NCI-H748 (cell line): Measurements from ENCODE around the gene EPB41L5.
"Not testable (repeated sequence)": the region's sequence is repeated elsewhere in the genome, so short reads cannot be mapped to it uniquely, and the experiment has no call there.

Experiments
- DNase-seq: peaks from one replicate; lab custom pipeline; 2025; ENCODE audit not compliant: unreplicated experiment; lab: John Stamatoyannopoulos, UW

The EPB41L5 gene

GRCh38 chr2:120094795-120095194 is 81.9 kb downstream of the EPB41L5 start:
- no peak for DNase-seq

GRCh38 chr2:120100627-120101026 is 87.8 kb downstream of the EPB41L5 start:
- DNase-seq, result no peak

DNA sequence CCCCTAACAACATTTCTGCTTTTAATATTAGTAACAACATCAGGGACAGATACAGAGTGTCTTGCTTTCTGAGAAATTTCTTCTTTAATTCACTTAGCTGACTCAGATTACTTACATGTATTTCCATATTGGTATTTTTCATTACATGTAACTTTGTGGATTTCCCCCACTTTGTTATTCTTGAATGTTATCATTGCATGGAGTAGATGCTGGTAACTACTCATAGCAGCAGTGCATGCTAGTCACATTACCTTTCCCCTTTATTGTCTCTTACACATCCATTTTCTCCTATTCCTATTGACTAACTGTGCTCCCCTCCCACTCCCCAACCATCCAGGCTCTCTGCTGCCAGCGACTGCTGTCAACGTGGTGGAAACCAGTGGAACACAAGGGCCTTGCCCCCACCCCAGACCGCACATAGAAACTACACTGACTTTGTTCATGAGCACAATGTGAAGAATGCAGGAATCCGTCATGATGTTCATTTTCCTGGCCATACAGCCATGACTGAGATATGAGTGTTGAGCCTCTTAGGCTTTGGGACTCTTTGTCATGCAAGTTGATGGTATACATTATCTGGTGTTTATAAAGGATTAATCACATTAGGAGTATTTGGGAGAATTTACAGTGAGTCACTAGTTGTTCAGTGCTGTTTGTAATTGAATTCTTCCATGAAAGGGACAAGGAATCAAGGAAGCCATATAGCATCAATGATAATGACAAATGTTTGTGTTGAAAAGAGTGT is 91.0 kb downstream of the EPB41L5 start:
- no peak for DNase-seq

DNA sequence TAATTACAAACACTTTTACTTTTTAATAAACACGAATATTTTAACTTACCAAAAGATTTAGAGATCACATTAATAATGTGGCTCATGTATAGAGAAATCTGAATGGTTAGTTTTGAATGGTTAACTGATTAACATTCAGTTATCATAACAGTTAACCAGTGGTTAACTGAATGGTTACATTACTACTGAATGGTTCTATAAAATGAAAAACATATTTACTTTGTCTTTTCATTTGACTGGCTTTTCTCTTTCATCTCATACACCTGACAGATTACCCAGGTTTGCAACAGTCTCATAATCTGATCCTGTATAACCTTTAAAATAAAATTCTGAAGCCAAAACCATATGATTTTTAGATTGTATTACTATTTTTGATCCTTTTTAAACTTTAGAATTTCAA is 91.9 kb downstream of the EPB41L5 start:
- DNase-seq, result no peak

DNA sequence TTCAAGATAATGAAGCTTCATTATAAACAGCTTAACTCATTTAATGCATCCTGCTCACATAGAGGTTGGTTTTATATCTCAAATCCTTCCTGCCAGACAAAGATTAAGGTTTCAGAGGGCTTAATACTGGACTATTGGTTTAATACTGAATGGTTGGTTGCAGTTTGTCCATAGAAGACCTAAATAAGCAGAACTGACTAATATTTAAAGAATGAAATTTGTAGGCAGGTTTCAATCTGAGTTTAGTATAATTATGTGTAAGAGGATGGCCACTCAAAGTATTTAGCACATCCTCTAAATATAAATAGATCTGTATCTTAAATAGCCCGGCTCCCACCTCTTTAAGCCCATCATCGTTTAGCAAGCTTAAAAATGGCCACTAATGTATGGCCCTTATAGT is 92.5 kb downstream of the EPB41L5 start:
- no peak for DNase-seq

- peak; percentile 41 for DNase-seq
Measured at GRCh38 chr2:120108049-120108448, 95.2 kb downstream of the EPB41L5 start.

GRCh38 chr2:120108749-120109148 is 95.9 kb downstream of the EPB41L5 start:
- no peak for DNase-seq

GRCh38 chr2:120109186-120110061 is 96.5 kb downstream of the EPB41L5 start:
- DNase-seq, result peak; percentile 28

GRCh38 chr2:120110062-120110362 is 97.1 kb downstream of the EPB41L5 start:
- no peak for DNase-seq

DNA sequence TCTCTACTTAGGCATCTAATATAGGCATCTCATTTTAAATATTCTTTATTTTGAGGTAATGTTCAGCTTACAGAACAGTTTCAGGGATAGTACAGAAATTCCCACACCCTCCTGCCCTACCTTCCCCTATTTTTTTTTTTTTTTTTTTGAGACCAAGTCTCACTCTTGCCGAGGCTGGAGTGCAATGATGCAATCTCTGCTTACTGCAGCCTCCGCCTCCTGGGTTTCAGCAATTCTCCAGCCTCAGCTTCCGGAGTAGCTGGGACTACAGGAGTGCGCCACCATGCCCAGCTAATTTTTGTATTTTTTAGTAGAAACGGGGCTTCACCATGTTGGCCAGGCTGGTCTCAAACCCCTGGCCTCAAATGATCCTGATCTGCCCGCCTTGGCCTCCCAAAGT is 97.6 kb downstream of the EPB41L5 start:
- no peak for DNase-seq

- DNase-seq, result no peak
Measured at GRCh38 chr2:120111193-120111592, 98.3 kb downstream of the EPB41L5 start.

GRCh38 chr2:120118018-120118417 is 105.1 kb downstream of the EPB41L5 start:
- no peak for DNase-seq

DNA sequence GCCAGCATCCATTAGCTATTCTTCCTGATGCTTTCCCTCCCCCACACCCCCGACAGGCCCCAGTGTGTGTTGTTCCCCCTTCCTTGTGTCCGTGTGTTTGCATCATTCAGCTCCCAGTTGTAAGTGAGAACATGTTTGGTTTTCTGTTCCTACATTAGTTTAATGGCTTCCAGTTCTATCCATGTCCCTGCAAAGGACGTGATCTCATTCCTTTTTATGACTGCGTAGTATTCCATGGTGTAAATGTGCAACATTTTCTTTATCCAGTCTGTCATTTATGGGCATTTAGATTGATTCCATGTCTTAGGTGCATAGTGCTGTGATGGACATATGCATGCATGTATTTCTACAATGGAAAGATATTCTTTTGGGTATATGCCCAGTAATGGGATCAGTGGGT is 105.6 kb downstream of the EPB41L5 start:
- DNase-seq, result no peak

DNA sequence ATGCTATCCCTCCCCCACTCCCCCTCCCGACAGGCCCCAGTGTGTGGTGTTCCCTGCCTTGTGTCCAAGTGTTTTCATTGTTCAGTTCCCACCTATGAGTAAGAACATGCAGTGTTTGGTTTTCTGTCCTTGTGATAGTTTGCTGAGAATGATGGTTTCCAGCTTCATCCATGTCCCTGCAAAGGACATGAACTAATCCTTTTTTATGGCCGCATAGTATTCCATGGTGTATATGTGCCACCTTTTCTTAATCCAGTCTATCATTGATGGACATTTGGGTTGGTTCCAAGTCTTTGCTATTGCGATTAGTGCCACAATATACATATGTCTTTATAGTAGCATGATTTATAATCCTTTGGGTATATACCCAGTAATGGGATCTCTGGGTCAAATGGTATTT is 108.5 kb downstream of the EPB41L5 start:
- not testable (repeated sequence) for DNase-seq

DNA sequence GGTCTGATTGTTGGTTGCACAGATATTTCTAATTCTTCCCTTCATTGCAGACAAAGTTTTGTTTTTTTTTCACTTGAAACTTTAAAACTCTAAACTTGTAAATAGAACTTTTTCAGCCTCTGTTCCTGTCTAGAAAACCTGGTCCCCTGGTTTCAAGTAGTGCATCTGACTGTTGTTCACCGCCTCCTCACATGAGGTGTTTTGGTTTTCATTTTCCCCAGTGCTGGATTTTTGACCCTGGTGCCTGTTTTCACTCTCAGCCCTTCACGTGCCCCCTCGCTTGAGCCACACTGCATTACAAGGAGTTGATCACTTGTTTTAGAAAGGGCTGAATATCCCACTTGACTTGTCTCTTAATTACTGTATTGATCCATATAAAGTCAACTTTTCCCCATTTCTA is 110.2 kb downstream of the EPB41L5 start:
- DNase-seq, result no peak

DNA sequence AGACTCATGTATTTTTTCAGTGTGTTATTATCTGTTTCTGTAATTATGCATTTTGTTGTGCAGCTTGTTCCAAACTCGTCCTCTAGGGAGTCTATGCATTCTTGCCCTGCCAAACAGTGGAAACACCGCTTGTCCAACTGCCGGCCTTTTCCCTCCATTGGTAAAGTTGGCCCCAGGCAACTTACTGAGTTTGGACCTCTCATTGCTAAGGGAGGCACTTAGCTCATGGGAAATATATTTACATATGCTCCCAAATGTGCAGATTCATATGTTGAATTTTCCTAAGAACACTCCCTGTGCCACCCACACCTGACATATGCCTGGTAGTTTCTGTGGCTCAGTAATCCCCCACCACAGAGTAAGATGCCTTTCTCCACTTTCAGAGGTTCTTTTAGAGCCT is 112.3 kb downstream of the EPB41L5 start:
- no peak for DNase-seq

DNA sequence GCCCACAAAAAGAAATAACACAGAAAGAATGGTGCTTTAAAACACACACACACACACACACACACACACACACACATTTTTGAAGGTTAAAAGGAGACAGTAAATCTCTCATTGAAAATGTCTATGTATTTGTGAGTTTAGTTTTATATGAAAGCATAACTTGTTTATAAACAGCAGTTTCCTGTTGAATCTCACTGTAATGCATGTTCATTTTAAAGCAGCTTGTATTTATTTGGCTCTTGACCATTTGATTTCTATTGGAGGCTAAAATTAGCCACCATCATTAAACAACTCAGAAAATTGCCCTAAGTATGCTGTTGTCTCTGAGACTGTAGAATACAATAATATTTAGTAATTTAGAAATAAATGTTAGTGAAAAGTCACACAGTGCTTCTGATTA is 115.3 kb downstream of the EPB41L5 start:
- DNase-seq, result no peak

GRCh38 chr2:120132190-120132589 is 119.3 kb downstream of the EPB41L5 start:
- no peak for DNase-seq

- DNase-seq, result no peak
Measured at GRCh38 chr2:120132691-120133090, 119.8 kb downstream of the EPB41L5 start.

DNA sequence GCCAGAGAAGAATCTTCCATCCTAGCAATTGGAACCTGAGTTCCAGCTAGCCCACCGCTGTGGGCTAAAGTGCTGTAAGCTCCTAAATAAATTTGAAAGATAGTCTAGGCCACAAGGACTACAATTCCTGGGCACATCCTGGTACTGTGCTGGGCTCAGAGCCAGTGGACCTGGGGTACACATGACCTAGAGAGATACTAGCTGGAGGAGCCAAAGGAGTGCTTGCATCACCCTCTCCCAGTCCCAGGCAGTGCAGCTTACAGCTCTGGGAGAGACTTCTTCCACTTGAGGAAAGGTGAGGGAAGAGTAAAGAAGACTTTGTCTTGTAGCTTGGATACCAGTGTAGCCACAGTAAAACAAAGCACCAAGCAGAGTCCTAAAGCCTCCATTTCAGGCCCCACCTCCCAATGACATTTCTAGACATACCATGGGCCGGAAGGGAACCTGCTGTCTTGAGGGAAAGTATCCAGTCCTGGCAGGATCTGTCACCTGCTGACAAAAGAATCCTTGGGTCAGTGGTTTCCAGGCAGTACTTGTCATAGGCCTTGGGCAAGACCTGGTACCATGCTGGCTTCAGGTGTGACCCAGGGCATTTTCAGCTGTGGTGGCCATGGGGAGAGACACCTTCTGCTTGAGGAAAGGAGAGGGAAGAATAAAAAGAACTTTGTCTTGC is 120.8 kb downstream of the EPB41L5 start:
- no peak for DNase-seq

DNA sequence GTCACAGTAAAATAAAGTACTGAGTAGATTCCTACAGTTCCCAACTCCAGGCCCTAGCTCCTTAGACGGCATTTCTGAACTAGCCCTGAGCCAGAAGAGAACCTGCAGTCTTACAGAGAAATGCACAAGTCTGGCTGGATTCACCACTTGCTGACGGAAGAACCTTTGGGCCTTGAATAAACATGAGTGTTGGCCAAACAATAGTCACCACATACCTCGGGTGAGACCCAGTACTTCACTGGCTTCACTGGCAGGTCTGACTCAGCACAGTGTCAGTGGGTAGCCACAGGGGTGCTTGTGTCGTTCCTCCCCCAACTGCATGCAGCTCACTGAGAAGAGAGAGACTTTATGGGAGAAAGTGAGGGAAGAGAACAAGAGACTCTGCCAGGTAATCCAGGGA is 121.4 kb downstream of the EPB41L5 start:
- no peak for DNase-seq

GRCh38 chr2:120135013-120135412 is 122.1 kb downstream of the EPB41L5 start:
- DNase-seq, result not testable (repeated sequence)
